ENCODE data around the gene TMEM115.

TMEM115 gene

DNA sequence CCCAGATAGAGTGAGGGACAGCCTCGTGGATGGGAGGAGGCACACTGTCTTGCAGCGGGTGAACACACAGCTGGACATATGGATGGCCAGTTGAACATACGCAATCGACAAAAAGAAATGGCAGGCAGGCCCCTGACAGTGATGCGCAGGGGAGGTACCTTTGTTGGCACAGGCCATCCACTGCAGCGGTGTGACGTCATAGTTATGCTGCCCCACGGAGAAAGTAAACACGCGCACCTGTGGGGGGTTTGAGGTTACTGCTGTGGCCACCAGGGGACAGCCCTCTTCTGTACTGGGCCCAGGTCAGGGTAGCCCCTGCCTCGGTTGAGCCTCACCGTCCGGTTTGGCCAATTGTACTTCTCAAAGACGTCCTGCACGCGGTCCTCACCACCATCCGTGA is 19.4 kb upstream of the TMEM115 start:
- no peak for DNase-seq (ENCODE audit: low read depth)
- TF ChIP-seq, protein P1, sequence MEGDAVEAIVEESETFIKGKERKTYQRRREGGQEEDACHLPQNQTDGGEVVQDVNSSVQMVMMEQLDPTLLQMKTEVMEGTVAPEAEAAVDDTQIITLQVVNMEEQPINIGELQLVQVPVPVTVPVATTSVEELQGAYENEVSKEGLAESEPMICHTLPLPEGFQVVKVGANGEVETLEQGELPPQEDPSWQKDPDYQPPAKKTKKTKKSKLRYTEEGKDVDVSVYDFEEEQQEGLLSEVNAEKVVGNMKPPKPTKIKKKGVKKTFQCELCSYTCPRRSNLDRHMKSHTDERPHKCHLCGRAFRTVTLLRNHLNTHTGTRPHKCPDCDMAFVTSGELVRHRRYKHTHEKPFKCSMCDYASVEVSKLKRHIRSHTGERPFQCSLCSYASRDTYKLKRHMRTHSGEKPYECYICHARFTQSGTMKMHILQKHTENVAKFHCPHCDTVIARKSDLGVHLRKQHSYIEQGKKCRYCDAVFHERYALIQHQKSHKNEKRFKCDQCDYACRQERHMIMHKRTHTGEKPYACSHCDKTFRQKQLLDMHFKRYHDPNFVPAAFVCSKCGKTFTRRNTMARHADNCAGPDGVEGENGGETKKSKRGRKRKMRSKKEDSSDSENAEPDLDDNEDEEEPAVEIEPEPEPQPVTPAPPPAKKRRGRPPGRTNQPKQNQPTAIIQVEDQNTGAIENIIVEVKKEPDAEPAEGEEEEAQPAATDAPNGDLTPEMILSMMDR (IDR thresholded peaks at IDR 0.05; ENCODE audit: control insufficient read depth, extremely low read depth, insufficient read depth): no peak
- no peak overlapping the region for H3K4me3 ChIP-seq (ENCODE audit: low read depth, low read length)

DNA sequence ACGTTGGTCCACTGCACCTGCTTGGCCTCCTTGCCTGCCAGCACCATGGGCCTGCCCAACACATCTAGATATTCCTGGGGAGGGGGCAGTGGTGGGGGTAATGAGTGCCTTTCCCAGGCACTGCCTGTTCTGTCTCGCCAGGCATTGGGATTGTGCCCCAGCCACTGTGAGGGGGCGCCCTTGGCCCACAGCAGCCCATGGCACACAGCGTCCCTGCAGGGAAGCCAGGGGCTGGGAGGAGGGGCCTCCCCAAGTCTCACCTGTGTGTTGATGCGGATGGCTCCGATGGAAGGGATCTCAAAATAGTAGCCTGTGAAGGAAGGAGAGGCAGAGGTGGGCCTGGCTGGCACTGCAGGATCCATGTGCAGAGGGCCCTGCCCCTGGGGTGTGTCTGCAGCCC is 18.7 kb upstream of the TMEM115 start:
- DNase-seq (ENCODE audit: low read depth): no peak
- no peak overlapping the region for H3K4me3 ChIP-seq (ENCODE audit: low read depth, low read length)
- TF ChIP-seq, protein P1 (IDR thresholded peaks at IDR 0.05; ENCODE audit: control insufficient read depth, extremely low read depth, insufficient read depth): no peak

DNA sequence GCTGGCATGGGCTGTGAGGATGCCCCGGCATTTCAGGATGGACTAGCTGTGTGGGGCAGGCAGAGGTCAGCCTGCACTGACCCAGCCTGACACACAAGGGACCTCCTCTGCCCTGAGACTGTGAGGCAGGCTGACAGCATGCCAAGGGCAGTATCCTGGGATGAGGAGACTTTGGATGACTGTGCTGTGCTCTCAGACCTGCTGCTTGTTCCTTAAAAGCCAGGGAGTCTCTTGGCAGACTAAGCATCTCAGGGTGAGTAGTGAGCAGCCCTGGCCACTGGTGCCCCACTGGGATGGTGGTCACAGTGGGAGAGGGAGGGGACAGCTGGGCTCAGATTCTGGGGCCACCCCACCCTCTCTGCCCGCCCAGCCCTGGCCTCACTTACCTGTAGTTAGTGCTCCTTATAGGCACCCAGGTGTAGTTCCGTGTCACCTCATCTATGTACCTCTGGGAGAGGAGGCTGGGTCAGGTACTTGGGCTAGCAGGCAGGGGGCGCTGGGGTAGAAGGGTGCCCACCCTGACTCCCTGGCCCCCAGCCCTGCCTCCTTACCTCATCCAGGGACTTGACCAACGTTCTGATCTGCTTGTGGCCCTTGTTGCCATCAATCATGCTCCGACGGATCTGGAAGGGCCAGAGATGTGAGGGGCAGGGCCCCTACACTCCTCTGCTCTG is 16.1 kb upstream of the TMEM115 start:
- no peak for DNase-seq (ENCODE audit: low read depth)
- TF ChIP-seq, protein P1 (IDR thresholded peaks at IDR 0.05; ENCODE audit: control insufficient read depth, extremely low read depth, insufficient read depth): no peak
- no peak overlapping the region for H3K4me3 ChIP-seq (ENCODE audit: low read depth, low read length)

DNA sequence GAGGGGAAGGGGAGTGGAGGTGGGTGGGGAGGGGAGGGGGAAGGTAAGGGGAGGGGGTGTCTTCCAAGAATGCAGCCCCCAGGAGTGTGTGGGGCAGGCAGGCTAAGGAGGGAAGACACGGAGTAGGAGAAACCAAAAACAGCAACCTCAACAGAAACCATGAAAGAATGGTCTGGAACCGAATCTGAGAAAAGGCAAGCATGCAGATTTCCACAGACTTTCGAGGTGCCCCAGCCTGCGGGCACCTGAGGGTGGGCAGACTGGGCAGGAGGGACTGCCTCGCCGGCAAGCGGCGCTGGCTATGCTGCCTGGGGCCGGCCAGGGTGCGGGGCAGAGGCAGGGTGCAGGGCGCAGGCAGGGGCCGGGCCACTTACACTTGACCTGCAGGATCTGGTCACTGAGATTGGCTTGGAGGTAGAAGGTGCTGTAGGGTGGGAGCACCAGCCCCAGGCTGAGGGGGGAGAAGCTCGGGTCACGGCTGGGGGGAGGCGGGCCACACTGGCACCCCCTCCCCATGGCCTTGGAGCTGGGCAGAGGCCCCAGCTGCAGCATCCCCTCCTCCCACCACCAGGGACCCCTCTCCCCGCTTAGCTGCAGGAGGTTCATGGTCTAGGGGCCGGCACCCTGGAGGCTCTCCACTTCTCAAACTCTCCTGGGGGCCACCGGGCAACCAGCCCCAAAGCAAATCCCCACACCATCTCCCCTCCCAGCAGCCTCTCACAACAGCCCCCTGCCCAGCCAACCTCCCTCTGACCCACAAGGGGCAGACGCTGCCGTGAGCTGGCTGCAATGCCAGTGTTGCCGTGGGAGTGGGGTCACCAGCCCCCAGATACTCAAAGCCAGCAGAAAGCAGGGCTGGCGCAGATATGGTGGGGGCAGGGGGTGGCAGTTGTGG is 15.3 kb upstream of the TMEM115 start:
- H3K4me3 ChIP-seq (ENCODE audit: low read depth, low read length): no peak overlapping the region
- no peak for DNase-seq (ENCODE audit: low read depth)
- TF ChIP-seq, protein P1 (IDR thresholded peaks at IDR 0.05; ENCODE audit: control insufficient read depth, extremely low read depth, insufficient read depth): no peak

DNA sequence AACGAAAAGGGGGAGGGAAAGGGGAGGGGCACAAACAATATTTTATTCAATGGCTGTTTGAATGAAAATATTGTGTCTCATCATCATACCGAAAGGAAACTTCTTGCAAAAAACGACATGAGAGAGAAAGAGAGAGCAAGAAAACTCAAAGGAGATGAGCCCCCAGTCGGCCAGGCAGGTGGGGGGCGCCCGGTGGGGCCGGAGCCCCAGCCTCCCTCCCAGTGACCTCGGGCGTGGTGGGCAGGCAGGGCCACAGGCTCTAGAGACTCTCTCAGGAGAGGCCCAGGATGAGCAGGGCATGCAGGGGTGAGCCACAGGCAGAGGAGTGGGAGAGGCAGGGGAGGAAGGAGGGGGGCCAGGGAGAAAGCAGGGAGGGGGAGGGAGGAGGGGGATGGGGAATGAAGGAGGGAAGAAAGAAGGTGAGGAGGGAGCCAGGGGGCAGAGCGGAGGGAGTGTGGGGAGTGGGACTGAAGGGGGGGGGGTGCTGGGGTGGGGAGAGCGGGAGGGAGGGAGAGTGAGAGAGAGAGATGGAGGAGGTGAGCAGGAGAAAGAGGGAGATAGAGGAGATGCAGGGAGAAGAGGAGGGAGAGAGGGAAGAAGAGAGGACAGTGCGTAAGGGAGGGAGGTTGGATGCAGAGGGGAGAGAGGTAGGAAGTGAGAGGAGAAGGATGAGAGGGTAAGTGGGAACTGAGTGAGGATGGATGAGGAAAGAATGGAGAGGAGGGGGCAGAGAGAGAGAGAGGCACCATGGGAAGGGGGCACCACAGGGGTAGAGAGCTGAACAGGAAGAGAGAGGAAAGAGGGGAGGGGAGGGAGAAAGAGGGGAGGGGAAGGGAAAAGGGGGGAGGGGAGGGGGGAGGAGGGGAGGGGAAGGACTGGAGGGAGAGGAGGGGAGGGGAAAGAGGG is 14.1 kb upstream of the TMEM115 start:
- DNase-seq (ENCODE audit: low read depth): no peak
- TF ChIP-seq, protein P1 (IDR thresholded peaks at IDR 0.05; ENCODE audit: control insufficient read depth, extremely low read depth, insufficient read depth): no peak
- no peak overlapping the region for H3K4me3 ChIP-seq (ENCODE audit: low read depth, low read length)

DNA sequence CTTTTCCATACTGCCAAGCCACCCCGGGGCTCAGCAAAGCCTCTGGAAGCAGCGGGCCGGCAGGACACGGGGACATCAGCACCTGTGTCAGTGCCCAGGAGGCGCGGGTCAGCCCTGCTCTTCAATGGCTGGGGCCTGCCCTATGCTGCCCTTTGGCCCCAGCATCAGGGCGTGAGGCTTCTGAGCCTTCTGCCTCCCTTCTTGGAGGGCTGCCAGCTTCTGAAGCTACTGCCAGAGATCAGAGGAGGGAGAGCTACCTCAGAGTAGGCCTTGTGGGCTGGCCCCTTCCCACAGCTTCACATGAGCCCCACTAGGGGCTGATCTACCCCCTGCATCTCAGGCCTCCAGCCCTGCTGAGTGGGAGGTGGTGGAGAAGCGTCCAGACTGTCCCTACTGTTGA is 13.0 kb upstream of the TMEM115 start:
- DNase-seq (ENCODE audit: low read depth): no peak
- TF ChIP-seq, protein P1 (IDR thresholded peaks at IDR 0.05; ENCODE audit: control insufficient read depth, extremely low read depth, insufficient read depth): no peak
- H3K4me3 ChIP-seq (ENCODE audit: low read depth, low read length): no peak overlapping the region
